ENCODE results near the gene GIMAP8. TPM values are rescaled to one million over a fixed set of nuclear protein-coding genes. Genes with fewer than 3 reads are reported as not detected.

Gene GIMAP8
- total RNA-seq, 1 experiment from 2014 or later, result not detected

DNA sequence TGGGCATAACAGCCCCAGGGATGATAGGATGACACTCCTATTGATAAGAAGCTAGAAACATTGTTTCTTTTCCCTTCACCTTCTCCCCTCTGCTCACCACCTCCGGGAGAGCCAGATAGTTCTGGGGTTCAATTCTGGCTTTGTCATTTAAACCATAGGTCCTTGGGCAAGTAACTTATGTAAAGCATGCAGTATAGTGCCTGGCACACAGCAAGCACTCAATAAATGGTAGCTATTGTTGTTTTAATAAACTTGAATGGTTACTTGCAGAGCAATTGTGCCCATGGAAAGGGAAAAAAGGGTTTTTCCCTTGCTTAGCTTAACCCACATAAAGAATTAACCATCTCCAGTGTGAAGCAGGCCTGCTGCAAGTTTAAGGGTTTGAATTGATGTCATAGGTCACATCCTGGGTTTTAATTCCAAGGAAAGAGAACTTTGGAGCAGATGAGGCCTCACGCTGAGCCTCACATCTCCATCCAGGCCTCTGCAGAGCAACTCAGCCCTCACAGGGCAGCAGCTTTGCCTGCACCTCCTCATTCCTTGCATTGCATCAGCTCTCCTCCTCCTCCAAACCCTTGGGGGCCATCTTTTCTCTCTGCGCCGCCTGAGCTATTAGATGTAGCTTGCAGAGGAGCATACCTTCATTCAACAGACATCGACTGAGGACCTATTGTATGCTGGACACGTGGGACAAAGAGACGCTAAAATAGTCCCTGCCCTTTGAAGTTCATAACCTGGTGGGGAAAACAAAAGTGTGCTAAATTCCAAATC, 48.4 kb upstream of the GIMAP8 start:
- Mint-ChIP-seq H3K9me3 (no peaks in the 10 kb centered on the region; a peak in 1 of 5 replicates), H3K27ac (peak overlapping the region; percentile 99), H3K4me1 (peaks cover 77 to 79% of the 10 kb centered on the region in 2 experiments), H3K36me3 (ENCODE audit: insufficient read depth in 1 of 3, low read depth in 3 of 3) (peaks cover 13 to 17% (median 15%) of the 10 kb centered on the region in 3 experiments), H3K4me3 (peak overlapping the region; percentile 21 to 61), H3K27me3 (ENCODE audit: low read depth) (no peaks in the 10 kb centered on the region)
- H3K4me2 ChIP-seq (ENCODE audit: insufficient read depth, insufficient read length, low read length), result peak overlapping the region; percentile 2
- no peak overlapping the region for H2BK5ac ChIP-seq (ENCODE audit: insufficient read length, low read length)
- H3K9me3 ChIP-seq (ENCODE audit: control insufficient read depth, low read depth, low read length), result no peaks in the 10 kb centered on the region
- TF ChIP-seq, protein P1, sequence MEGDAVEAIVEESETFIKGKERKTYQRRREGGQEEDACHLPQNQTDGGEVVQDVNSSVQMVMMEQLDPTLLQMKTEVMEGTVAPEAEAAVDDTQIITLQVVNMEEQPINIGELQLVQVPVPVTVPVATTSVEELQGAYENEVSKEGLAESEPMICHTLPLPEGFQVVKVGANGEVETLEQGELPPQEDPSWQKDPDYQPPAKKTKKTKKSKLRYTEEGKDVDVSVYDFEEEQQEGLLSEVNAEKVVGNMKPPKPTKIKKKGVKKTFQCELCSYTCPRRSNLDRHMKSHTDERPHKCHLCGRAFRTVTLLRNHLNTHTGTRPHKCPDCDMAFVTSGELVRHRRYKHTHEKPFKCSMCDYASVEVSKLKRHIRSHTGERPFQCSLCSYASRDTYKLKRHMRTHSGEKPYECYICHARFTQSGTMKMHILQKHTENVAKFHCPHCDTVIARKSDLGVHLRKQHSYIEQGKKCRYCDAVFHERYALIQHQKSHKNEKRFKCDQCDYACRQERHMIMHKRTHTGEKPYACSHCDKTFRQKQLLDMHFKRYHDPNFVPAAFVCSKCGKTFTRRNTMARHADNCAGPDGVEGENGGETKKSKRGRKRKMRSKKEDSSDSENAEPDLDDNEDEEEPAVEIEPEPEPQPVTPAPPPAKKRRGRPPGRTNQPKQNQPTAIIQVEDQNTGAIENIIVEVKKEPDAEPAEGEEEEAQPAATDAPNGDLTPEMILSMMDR (conservative IDR thresholded peaks at IDR 0.05), result no peak
- H3K23me2 ChIP-seq (ENCODE audit: insufficient read length, low read depth, low read length, poor library complexity, severe bottlenecking), result peaks cover 8% of the 10 kb centered on the region
- no peak overlapping the region for H2BK15ac ChIP-seq (ENCODE audit: low read depth, low read length)
- H3K23ac ChIP-seq (ENCODE audit: insufficient read length, low read depth, low read length), result no peak overlapping the region
- no peak overlapping the region for H3K56ac ChIP-seq (ENCODE audit: insufficient read length, low read depth, low read length)
- no peak overlapping the region for H2BK20ac ChIP-seq (ENCODE audit: low read depth, low read length, poor library complexity, severe bottlenecking)
- H4K8ac ChIP-seq (replicated peaks; ENCODE audit: insufficient read length, low read depth, low read length), result no peak overlapping the region
- peak; percentile 89 for DNase-seq
- H3K27me3 ChIP-seq (ENCODE audit: insufficient read depth, low read length), result no peaks in the 10 kb centered on the region
- peak overlapping the region; percentile 86; the same call in 1 of the 2 replicates for H3K4ac ChIP-seq (ENCODE audit: low read depth, low read length)
- H3K9ac ChIP-seq (ENCODE audit: extremely low read depth, insufficient read length, low read length), result no peak overlapping the region
- WGBS (ENCODE audit: extremely low coverage, insufficient read length, low lambda C conversion rate), result no CpG with 5 or more reads among the region's 7 CpGs
- no peak overlapping the region for H2BK120ac ChIP-seq (ENCODE audit: low read depth, low read length, poor library complexity, severe bottlenecking)
- no peak overlapping the region for H2BK12ac ChIP-seq (ENCODE audit: insufficient read length, low read depth, low read length)
- no peaks in the 10 kb centered on the region for H3K79me2 ChIP-seq (ENCODE audit: insufficient read depth, low read length)
- peak overlapping the region; percentile 72 for H4K91ac ChIP-seq (ENCODE audit: insufficient read length, low read depth, low read length)
- no peak overlapping the region for H2AFZ ChIP-seq (ENCODE audit: low read length)
- no peaks in the 10 kb centered on the region for H3K79me1 ChIP-seq (ENCODE audit: insufficient read depth, low read depth, low read length, poor library complexity, severe bottlenecking)
- no peaks in the 10 kb centered on the region for H4K20me1 ChIP-seq (ENCODE audit: control insufficient read depth, insufficient read depth, insufficient read length)
- peak overlapping the region; percentile 91 for H3K27ac ChIP-seq (ENCODE audit: insufficient read length, low read depth, low read length)
- peak overlapping the region; percentile 74; the same call in 1 of the 2 replicates for H3K14ac ChIP-seq (ENCODE audit: insufficient read depth, low read length)
- peak overlapping the region; percentile 94 for H3K18ac ChIP-seq (ENCODE audit: insufficient read length, low read depth, low read length)
- H3T11ph ChIP-seq (ENCODE audit: low read length), result no peak overlapping the region
- H3K4me1 ChIP-seq (ENCODE audit: insufficient read depth, low read length), result peaks cover 46% of the 10 kb centered on the region
- no peak overlapping the region for H4K5ac ChIP-seq (ENCODE audit: insufficient read length, low read depth, low read length)
- H2AK5ac ChIP-seq (ENCODE audit: insufficient read length, low read length), result no peak overlapping the region

All from H9 (cell line).